Astrocyte of the cerebellum (primary cell): ENCODE measurements around the gene THSD4.

Experiments
- DNase-seq: peaks from one replicate; pipeline ENCODE4 v3.0.0-alpha.2; 2011; ENCODE audit warnings: low read depth
- H3K4me3 ChIP-seq: 2 replicates; pipeline ENCODE4 v1.5.1; 2011; ENCODE audit warnings: mild to moderate bottlenecking, low read depth, low read length, moderate library complexity
- in situ Hi-C: cut with HindIII; loops from 2 replicates; pipeline ENCODE4 v1.10.0; 2017; ENCODE audit warnings: low sequenced_read_pairs
- TF ChIP-seq, protein P1 (sequence below): IDR thresholded peaks from 2 replicates; pipeline ENCODE4 v1.5.1; 2012; ENCODE audit warnings: low read length, low read depth, moderate library complexity, mild to moderate bottlenecking; ENCODE audit errors: missing control alignments

THSD4 gene

DNA sequence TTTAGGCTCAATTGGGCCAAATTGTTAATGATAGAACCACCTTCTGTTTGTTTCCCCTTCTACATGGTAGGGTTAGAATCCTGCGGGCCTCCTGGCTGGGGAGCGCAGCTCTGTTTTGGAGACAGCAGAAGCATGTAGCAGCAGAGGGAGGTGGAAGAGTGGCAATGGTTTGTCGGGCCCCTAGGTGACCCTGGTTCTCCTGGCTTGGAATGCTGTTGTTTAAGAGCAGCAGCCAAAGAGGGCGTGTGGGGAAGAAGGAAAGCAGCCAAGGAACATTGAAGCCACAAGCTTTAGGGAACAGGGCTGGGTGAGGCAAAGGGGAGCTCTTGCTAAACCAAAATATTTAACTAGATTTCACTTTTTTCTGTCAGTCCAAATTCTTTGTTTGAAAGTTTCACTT, 481.4 kb downstream of the THSD4 start:
- TF ChIP-seq, protein P1, sequence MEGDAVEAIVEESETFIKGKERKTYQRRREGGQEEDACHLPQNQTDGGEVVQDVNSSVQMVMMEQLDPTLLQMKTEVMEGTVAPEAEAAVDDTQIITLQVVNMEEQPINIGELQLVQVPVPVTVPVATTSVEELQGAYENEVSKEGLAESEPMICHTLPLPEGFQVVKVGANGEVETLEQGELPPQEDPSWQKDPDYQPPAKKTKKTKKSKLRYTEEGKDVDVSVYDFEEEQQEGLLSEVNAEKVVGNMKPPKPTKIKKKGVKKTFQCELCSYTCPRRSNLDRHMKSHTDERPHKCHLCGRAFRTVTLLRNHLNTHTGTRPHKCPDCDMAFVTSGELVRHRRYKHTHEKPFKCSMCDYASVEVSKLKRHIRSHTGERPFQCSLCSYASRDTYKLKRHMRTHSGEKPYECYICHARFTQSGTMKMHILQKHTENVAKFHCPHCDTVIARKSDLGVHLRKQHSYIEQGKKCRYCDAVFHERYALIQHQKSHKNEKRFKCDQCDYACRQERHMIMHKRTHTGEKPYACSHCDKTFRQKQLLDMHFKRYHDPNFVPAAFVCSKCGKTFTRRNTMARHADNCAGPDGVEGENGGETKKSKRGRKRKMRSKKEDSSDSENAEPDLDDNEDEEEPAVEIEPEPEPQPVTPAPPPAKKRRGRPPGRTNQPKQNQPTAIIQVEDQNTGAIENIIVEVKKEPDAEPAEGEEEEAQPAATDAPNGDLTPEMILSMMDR, result no peak
- DNase-seq, result peak; percentile 78
- in situ Hi-C loops, result loop anchor here (5.0 kb wide), 1 partner anchor 56 kb away; no protein-coding TSS in a partner anchor
- no peak overlapping the region for H3K4me3 ChIP-seq

DNA sequence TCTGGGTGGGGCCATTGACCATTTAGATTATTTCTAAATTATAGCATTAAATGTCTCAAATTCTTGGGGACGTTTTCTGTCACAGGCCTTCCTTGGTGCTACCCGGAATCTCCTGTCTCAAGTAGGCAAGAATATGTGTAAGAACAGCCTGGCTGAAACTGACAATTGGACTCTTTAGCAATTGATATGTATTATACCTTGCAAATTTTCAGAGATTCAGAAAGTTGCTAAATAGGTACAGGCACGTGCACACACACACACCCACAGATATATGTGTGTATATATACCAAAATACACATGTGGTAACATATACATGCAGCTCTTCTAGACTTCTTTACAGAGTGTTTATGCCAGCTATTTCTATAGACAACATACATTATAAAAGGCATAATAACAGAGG, 481.9 kb downstream of the THSD4 start:
- in situ Hi-C loops, result loop anchor here (5.0 kb wide), 1 partner anchor 55 kb away; no protein-coding TSS in a partner anchor
- no peak for DNase-seq
- no peak overlapping the region for H3K4me3 ChIP-seq
- TF ChIP-seq, protein P1, result no peak

DNA sequence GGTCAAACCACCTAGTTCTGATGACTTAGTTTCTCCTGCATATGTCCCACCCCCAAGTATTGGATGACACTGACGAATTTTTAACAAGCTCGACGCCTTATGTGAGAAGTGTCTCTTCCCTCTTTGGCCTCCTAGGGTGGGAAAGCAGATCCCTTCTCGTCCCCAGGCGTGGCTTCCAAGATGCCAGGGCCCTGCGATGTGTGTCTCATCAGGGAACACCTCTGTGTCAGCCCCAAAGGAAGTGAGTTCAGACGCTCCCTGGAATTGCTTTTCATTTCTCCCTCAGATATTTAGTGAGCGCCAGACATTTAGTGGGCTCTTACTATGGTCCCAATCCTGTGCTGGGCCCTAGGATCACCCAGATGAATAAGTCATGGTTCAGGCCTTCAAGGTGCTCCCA, 482.4 kb downstream of the THSD4 start:
- DNase-seq, result no peak
- H3K4me3 ChIP-seq, result no peak overlapping the region
- in situ Hi-C loops, result loop anchor here (5.0 kb wide), 1 partner anchor 55 kb away; no protein-coding TSS in a partner anchor
- TF ChIP-seq, protein P1, result no peak

DNA sequence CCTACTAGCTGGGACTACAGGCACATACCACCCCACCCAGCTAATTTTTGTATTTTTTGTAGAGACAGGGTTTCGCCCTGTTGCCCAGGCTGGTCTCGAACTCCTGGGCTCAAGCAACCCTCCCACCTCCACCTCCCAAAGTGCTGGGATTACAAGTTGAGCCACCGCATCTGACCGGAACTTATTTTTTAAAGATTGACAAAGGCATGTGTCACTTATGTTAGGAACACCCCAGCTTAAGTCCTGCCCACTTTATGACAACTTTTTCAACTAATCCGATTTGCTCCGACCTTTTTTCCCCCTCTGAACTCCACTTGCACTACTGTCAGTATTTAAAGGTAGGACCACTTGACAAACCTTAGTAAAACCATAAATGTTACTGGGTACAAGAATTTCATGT, 483.5 kb downstream of the THSD4 start:
- no peak overlapping the region for H3K4me3 ChIP-seq
- no peak for DNase-seq
- TF ChIP-seq, protein P1, result no peak
- in situ Hi-C loops, result loop anchor here (5.0 kb wide), 1 partner anchor 54 kb away; no protein-coding TSS in a partner anchor

DNA sequence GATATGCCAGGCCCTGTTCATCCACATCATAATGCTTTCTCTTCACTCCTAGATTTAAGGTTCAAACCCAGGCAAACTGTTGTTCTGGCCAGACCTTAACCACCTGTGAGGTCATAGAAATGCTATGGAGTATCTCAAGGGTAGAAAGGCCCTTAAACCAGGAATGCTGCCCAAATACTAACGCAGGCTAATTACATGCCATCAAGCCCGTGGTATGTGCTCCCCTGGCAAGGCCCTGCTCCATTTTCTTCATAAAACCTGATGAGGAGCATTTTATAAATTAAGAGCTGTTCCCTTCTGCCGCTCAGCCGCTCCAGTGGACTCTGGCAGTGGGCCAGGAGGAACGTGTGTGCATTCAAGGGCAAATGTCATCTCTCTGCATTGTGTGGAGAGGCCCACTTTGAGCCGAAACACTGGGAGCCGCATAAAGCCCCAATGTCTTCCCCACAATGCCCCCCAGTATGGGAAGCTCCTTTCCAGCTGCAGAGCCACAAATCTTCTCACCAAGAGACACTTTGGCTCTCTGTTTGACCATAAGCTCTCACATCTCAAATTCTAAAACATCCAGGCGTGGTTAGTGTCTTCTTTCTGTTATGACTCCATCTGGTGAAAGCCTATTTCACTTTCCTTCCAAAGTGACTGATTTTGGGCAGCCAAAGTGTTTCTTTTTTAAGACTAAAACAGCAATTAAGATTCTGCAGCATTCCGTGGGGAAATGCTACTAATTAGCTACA, 484.3 kb downstream of the THSD4 start:
- TF ChIP-seq, protein P1, result no peak
- in situ Hi-C loops, result loop anchor here (5.0 kb wide), 1 partner anchor 53 kb away; no protein-coding TSS in a partner anchor
- no peak overlapping the region for H3K4me3 ChIP-seq
- peak; percentile 12 for DNase-seq

DNA sequence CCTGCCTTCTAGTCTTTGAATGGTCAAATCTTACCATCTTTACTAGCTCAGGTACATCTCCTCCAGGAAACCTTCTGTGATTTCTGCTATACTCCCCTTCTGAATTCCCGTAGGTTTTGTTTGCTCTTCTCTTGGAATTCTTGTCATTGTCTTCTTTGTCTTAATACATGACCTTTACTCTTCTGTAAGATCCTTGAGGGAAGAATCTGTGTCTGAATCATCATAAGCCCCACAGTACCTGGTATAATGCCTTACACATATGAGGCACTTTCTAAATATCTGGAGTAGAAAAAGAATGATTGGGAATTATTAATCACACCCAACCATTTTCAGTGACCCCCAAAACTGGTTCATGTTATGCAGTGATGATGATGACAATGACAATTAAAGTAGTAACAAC, 485.0 kb downstream of the THSD4 start:
- TF ChIP-seq, protein P1, result no peak
- in situ Hi-C loops, result no loop called here
- DNase-seq, result no peak
- no peak overlapping the region for H3K4me3 ChIP-seq
